PC-9 (cell line): ENCODE results near the gene ETNK1.

Source experiments
- EZH2 ChIP-seq: fragments of 200-600 bp; sonication (generic); IDR thresholded peaks from 2 replicates; pipeline ENCODE4 v1.8.0; 2017; ENCODE audit warnings: antibody characterized with exemption, low read depth
- TF ChIP-seq, protein P1 (sequence below): fragments of 200-600 bp; sonication (generic); conservative IDR thresholded peaks from 2 replicates; pipeline ENCODE4 v1.6.1; 2017; ENCODE audit warnings: mixed run types, antibody characterized with exemption, mild to moderate bottlenecking, moderate library complexity

DNA sequence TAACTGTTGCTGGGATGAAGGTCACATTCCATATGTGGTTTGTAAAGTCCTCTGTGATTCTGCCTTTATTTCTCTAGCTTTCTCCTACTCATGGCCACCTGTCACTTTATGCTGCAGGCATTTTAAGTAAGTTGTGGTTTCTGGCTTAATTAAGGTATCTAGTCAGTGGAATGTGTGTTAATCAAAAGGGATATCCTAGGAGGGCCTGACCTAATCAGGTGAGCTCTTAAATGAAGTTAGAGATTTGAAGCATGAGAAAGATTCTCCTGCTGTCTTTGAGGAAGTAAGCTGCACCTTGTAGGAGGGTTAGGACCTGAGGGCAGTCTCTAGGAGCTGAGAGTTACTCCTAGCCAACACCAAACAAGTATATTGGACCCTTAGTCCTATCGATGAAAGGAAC lies 90.3 kb downstream of the ETNK1 start:
- TF ChIP-seq, protein P1, sequence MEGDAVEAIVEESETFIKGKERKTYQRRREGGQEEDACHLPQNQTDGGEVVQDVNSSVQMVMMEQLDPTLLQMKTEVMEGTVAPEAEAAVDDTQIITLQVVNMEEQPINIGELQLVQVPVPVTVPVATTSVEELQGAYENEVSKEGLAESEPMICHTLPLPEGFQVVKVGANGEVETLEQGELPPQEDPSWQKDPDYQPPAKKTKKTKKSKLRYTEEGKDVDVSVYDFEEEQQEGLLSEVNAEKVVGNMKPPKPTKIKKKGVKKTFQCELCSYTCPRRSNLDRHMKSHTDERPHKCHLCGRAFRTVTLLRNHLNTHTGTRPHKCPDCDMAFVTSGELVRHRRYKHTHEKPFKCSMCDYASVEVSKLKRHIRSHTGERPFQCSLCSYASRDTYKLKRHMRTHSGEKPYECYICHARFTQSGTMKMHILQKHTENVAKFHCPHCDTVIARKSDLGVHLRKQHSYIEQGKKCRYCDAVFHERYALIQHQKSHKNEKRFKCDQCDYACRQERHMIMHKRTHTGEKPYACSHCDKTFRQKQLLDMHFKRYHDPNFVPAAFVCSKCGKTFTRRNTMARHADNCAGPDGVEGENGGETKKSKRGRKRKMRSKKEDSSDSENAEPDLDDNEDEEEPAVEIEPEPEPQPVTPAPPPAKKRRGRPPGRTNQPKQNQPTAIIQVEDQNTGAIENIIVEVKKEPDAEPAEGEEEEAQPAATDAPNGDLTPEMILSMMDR = no peak
- no peak for TF ChIP-seq EZH2
